DMS53 (cell line): ENCODE data around the gene IMMP1L.
A peak's percentile ranks its signal among the peaks of the same experiment; 100 is the strongest.

ENCODE experiments used
- DNase-seq: peaks from one replicate; lab custom pipeline; 2025; lab: John Stamatoyannopoulos, UW

IMMP1L gene

GRCh38 chr11:31474083-31474482, 35.3 kb downstream of the IMMP1L start:
- DNase-seq: no peak

GRCh38 chr11:31464436-31464835, 45.0 kb downstream of the IMMP1L start:
- no peak for DNase-seq

DNA sequence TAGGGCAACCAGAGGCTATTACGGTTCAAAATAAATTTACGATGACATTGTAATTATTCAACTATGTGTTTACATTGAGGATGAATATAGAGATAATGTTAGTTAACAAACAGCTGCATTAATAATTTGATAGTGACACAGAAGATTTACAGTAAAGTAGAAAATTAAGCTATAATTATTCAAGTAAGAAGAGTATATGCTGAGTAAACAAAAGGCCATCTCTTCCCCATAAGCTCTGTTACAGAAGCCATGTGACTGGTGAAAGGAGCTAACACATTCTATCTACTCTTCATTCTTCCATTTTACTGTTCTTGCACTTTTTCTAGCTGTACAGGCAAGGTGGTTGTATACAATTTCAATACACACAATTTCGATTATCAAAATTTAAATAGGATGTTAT, 54.2 kb downstream of the IMMP1L start:
- no peak for DNase-seq

DNA sequence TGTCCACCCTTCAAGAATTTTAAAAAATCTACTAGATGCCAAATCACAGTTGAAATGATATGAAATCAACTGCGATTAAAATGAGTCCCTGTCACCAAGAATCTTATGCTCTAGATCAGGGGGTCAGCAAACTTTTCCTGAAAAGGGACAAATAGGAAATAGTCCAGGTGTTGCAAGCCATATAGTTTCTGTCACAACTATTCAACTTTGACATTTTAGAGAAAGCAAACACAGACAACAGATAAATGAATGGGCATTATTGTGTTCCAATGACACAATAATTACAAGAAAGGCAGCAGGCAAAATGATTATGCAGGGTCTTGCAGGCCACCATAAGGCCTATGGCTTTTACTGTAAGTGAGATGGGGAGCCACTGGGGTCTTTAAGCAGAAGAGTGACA, 58.6 kb downstream of the IMMP1L start:
- DNase-seq: no peak

- no peak for DNase-seq
Measured at GRCh38 chr11:31449040-31449439, 60.4 kb downstream of the IMMP1L start.

DNA sequence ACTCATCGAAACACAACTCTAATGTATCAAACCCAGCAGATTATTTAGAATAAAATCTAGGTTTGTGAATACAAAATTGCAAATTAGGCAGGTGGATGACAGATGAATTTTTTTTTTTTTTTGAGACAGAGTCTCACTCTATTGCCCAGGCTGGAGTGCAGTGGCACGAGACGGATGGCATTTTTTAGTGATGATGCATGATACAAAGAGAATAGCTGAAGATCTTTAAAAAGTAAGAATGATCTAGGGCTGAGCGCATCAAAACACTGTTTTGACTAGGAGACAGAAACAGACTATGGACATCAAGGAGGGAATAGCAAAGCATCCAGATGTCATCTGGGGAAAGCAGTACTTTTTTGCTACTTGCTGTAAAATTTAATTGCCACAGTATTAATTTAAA, 63.8 kb downstream of the IMMP1L start:
- DNase-seq: no peak

DNA sequence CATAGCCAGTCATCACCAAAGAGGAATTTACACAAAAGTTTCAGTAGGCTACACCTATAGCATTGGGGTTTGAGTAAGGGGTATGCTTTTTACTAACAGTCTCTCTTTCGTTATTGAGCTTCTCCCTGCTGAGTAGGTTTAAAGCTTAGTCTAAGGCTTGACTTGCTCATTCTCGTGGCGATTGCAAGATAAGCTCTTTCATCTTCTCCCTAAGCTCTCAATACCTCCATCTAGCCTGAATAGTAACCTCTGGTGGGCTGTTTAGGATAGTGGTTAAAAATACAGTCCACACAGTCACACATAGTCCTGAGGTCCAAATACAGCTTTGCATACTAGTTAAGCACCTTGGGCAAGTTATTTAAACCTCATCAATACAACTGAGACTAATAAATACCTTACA, 65.6 kb downstream of the IMMP1L start:
- DNase-seq: peak; percentile 26

- peak; percentile 90 for DNase-seq
Measured at GRCh38 chr11:31442086-31442485, 67.3 kb downstream of the IMMP1L start.

DNA sequence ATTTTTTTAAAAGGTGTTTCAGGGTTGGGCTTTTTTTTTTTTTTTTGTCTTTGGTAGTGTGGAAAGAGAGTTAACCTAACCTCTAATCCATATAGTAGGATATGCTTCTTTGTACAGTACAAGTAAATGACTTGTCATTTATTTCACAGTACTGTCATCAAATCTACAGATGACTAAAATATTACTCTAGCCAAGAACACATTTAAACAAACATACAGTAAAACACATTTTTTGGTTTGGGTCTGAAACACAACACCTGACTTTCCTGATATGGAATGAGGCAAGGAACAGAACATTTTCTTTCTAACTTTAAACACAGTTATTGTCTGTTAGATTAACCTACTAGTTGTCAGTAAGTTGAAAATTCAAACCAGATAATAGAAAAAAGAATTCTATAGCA, 68.1 kb downstream of the IMMP1L start:
- no peak for DNase-seq

DNA sequence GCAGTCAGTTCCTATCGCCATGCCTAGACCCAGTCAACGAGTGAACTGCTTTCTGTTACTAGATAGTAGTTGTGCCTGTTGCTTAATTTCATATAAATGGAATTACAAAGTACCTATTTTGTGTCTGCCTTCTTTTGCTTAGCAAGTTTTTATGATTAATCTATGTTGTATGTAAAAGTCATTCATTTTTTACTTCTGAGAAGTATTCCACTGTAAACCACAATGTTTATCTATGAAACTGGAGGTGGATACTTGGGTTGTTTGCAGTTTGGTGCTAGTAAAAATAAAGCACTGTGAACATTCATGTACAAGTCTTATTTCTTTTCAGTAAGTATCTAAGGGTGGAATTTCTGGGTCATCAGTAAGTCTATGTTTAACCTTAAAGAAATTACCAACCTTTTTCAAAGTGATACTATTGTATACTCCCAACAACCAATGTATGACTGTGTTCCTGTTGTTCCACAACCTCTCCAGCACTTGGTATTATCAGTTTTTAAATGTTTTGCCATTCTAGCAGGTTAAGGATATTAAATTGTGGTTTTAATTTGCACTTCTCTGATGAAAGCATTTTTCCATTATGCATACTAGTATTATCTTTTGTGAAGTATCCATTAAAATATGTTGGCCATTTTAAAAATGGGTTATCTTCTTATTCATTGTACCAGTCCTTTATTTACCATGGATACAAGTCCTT, 71.5 kb downstream of the IMMP1L start:
- DNase-seq: no peak

- DNase-seq: no peak
Measured at GRCh38 chr11:31433851-31434250, 75.6 kb downstream of the IMMP1L start.

GRCh38 chr11:31424652-31425051, 84.8 kb downstream of the IMMP1L start:
- no peak for DNase-seq

DNA sequence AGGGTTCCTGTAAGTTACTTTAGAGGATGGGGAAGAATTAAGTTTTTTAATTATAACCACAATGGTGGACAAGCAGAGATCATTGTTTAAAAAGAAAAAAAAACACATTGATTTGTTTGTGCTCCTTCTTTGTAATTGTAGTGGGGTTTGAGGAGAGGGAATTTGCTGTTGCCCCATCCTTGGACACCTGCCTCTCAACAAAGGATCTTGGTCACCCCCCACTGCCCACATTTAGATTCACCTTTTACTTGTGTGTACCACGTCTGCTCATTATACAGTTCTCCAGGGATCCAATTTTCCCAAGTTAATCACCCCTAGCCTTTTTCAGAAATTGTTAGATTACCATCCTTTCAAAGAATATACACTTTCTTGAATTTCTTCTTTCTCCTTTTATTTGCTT, 86.7 kb downstream of the IMMP1L start:
- DNase-seq: no peak

DNA sequence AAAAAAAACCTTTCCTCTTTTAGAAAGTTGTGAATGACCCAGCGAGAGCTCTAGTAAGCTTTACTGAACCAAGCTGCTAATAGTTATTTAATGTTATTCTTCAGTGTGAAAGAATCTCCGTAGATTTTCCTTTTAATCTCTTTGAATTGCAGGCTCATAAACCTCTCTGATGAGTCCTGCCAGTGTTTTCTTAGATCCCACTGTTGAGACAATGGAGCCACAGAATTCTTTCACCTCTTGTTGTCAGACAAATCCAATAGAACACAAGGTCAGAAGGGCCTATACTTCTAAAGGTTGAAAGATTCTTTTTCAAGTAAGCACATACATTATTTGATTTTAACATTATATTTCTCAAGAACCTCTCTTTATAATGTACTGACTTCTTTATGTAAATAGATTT, 87.6 kb downstream of the IMMP1L start:
- DNase-seq: no peak

GRCh38 chr11:31419669-31420068, 89.8 kb downstream of the IMMP1L start:
- DNase-seq: no peak

DNA sequence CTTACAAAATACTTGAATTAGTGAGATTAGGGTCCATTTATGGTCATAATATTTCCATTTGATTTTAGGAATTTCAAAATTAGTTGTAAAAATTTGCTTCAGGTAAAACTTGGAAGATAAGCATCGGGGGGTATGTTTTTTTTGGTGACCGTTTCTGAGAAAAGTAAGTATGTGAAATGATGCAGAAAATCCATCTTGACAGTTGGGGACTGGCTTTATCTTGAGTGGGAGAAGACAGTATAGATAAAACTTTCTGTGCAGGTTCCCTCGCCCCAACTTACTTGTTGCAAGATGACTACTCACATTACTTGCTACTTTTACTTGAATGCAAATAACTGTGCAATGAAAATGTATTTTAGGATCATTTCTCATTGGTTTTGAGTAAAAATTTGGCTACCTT, 90.3 kb downstream of the IMMP1L start:
- no peak for DNase-seq

DNA sequence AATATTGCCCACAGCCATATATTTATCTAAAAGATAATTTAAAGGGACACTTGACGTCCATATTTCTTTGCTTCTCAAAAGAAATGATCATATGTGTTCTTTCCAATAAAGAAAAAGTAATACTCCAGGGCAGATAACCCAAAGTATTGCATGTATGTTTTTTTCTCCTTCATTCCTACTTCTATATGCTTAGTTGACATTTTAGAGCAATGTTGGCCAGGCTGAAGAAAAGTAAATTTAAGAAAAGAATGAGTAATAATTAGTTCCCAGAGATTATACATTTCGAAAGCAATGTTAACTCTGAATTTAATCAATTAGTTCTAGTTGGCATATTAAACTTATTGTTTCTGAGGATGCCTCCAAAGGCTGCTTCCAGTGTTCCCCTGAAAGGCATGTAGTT, 91.6 kb downstream of the IMMP1L start:
- DNase-seq: no peak

- DNase-seq: no peak
Measured at GRCh38 chr11:31417357-31417756, 92.1 kb downstream of the IMMP1L start.

DNA sequence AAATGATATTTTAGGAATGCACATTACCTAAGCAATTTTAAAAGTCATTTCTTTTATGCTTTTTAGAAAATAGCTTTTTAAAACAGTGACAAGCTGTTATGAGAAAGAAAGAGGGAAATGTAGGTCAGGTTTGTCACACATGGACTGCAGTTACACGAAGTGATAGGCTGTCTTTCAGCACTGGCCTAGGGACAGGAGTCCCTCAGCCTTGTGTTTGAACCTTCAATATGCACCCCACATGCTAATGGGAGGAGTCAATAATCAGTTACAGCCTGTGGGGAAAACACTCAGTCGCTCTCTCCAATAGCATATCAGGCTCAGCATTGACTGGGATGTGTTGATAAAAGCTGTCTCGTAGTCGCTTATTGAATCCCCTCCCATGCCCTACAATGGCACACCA, 94.0 kb downstream of the IMMP1L start:
- no peak for DNase-seq

- no peak for DNase-seq
Measured at GRCh38 chr11:31414338-31414737, 95.1 kb downstream of the IMMP1L start.

DNA sequence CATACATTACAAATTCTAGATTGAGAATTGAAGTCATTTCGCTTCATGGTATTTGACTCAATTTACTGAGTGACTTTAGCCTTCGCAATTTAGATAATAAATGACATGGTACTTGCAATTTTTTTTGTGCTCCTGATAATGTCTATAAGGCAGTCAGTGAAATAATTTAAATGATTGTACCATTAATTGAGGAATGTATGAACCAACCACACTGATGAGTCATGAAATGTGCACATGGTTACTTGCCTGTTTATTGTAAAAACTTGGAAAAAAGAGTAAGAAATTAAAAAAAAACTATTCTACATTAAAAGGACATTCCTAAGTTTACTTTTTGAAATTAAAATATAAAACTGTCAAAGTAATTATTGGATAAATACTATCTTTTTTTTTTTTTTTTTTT, 96.5 kb downstream of the IMMP1L start:
- no peak for DNase-seq

- DNase-seq: no peak
Measured at GRCh38 chr11:31408201-31408600, 101.2 kb downstream of the IMMP1L start.

- DNase-seq: no peak
Measured at GRCh38 chr11:31404614-31405013, 104.8 kb downstream of the IMMP1L start.

- DNase-seq: peak; percentile 52
Measured at GRCh38 chr11:31397239-31397834, 112.1 kb downstream of the IMMP1L start.
